ENCODE results near the gene CDH13. TPM values are rescaled to one million over a fixed set of nuclear protein-coding genes. Genes with fewer than 3 reads are reported as not detected.

The CDH13 gene
- total RNA-seq, 2 donors from 2014 or later: 2.4 to 6.3 TPM

DNA sequence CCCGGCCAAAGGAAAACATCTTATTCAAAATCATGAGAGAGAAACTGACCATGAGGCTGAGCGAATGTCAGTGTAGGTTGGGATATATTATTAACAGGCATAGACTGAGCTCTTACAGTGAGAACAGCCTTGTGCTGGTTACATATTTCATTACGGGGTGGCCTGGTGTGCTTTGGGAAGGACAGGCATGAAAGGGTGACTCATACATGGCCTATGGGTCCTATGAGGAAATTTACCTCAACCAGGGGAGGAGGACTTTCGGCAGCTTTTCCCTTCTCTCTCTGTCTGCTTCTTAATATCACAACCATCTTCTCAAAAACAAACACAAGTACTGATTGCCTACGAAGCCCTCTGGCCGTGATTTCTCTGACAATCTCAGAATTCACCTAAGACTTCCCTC lies 579.1 kb downstream of the CDH13 start:
- DNase-seq: no peak
- intact Hi-C loops (cut with DNase I): loop anchor here (10.0 kb wide), 1 partner anchor 581 kb away; the partner anchor contains the start of gene CDH13
- Histone ChIP-seq H3K36me3 (no peaks in the 10 kb centered on the region), H3K27me3 (no peaks in the 10 kb centered on the region), H3K9ac (ENCODE audit: low read depth in 2 of 2, low read length in 2 of 2) (no peak overlapping the region), H3K9me3 (no peaks in the 10 kb centered on the region), H3K4me3 (no peak overlapping the region), H3K27ac (no peak overlapping the region), H3K4me1 (no peaks in the 10 kb centered on the region)
- TF ChIP-seq, protein P1, sequence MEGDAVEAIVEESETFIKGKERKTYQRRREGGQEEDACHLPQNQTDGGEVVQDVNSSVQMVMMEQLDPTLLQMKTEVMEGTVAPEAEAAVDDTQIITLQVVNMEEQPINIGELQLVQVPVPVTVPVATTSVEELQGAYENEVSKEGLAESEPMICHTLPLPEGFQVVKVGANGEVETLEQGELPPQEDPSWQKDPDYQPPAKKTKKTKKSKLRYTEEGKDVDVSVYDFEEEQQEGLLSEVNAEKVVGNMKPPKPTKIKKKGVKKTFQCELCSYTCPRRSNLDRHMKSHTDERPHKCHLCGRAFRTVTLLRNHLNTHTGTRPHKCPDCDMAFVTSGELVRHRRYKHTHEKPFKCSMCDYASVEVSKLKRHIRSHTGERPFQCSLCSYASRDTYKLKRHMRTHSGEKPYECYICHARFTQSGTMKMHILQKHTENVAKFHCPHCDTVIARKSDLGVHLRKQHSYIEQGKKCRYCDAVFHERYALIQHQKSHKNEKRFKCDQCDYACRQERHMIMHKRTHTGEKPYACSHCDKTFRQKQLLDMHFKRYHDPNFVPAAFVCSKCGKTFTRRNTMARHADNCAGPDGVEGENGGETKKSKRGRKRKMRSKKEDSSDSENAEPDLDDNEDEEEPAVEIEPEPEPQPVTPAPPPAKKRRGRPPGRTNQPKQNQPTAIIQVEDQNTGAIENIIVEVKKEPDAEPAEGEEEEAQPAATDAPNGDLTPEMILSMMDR (IDR thresholded peaks at IDR 0.05): no peak

DNA sequence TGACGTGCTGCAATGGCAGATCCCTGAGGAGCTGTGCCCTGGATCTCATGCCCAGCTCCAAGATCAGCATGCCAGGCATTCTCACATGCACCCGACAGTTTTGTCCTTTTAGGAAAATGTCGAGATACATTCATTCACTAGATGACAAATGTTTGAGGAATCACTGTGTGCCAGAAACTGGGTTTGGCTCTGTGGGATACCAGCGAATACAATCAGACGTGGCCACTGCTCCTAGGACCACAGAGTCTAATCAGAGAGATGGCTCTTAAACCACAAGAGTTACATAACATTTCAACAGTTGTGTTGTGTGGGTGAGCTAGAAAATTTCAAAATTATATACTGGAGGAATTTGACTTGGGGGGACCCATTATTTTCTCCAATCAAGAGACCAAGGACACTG lies 579.7 kb downstream of the CDH13 start:
- intact Hi-C loops (cut with DNase I): loop anchor here (10.0 kb wide), 1 partner anchor 582 kb away; the partner anchor contains the start of gene CDH13
- Histone ChIP-seq H3K4me3 (no peak overlapping the region), H3K27ac (no peak overlapping the region), H3K9me3 (no peaks in the 10 kb centered on the region), H3K4me1 (no peaks in the 10 kb centered on the region), H3K36me3 (no peaks in the 10 kb centered on the region), H3K27me3 (no peaks in the 10 kb centered on the region), H3K9ac (ENCODE audit: low read depth in 2 of 2, low read length in 2 of 2) (no peak overlapping the region)
- DNase-seq: no peak
- TF ChIP-seq, protein P1 (IDR thresholded peaks at IDR 0.05): no peak

GRCh38 chr16:83211711-83212110 lies 584.9 kb downstream of the CDH13 start:
- intact Hi-C loops (cut with DNase I): no loop called here
- Histone ChIP-seq H3K27me3 (no peaks in the 10 kb centered on the region), H3K9ac (ENCODE audit: low read depth in 2 of 2, low read length in 2 of 2) (no peak overlapping the region), H3K9me3 (no peaks in the 10 kb centered on the region), H3K27ac (no peak overlapping the region), H3K4me3 (no peak overlapping the region), H3K36me3 (no peaks in the 10 kb centered on the region), H3K4me1 (no peaks in the 10 kb centered on the region)
- DNase-seq: no peak
- TF ChIP-seq, protein P1 (IDR thresholded peaks at IDR 0.05): no peak

DNA sequence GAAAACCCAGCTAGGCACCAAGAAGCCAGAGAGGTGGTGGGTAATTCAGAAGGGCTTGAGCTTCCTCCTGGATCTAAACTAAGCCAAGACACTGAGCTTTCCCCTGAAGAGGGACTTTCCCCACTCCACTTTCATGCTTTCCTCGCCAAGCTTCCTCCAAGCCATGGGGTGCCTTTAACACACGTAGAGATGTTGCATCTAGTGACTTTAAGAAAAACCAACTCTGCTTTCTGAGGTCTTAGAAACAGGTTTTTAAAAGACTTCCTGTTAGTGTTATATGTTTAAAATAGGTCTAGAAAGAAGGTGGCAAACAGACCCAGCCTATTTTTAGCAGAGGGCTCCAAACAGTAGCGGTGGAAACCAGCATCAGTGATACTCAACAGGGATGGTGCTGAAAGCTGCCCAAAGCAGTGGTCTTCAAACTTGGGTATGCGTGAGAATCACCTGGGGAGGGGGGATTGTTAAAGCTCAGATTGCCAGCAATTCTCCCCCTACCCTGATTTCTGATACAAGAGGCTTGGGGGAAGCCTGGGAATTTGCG lies 585.6 kb downstream of the CDH13 start:
- no peaks in the 10 kb centered on the region for H3K36me3 ChIP-seq
- H3K4me3 ChIP-seq: no peak overlapping the region
- H3K9me3 ChIP-seq: no peaks in the 10 kb centered on the region
- no peaks in the 10 kb centered on the region for H3K4me1 ChIP-seq
- intact Hi-C loops (cut with DNase I): no loop called here
- no peak for DNase-seq
- TF ChIP-seq, protein P1 (IDR thresholded peaks at IDR 0.05): no peak
- H3K27me3 ChIP-seq: no peaks in the 10 kb centered on the region
- H3K9ac ChIP-seq (ENCODE audit: low read depth in 2 of 2, low read length in 2 of 2): no peak overlapping the region
- no peak overlapping the region for H3K27ac ChIP-seq

DNA sequence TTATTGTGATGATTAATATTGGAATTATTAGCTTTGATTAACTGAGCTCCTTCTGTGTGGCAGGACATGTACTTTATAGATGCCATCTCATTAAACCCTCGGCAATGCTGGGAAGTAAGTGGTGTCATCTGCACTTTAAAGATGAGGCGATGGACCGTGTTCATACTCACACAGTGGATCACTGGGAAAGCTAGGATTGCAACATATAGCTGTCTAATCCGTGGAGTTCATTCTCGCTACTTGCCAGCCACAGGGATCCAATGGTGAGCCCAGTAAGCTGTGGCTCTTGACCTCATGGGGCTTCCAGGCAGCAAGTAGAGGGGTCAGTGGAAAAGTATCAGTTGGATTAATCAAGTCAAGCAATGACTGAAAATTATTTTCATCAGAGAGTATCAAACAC lies 587.9 kb downstream of the CDH13 start:
- no peaks in the 10 kb centered on the region for H3K4me1 ChIP-seq
- intact Hi-C loops (cut with DNase I): no loop called here
- no peaks in the 10 kb centered on the region for H3K36me3 ChIP-seq
- DNase-seq: no peak
- no peak overlapping the region for H3K9ac ChIP-seq (ENCODE audit: low read depth in 2 of 2, low read length in 2 of 2)
- TF ChIP-seq, protein P1 (IDR thresholded peaks at IDR 0.05): no peak
- H3K27me3 ChIP-seq: no peaks in the 10 kb centered on the region
- H3K4me3 ChIP-seq: no peak overlapping the region
- H3K9me3 ChIP-seq: no peaks in the 10 kb centered on the region
- no peak overlapping the region for H3K27ac ChIP-seq
